ENCODE data around the gene LAMB1. TPM values are rescaled to one million over a fixed set of nuclear protein-coding genes. Genes with fewer than 3 reads are reported as not detected.
"Not testable (repeated sequence)": the region's sequence is repeated elsewhere in the genome, so short reads cannot be mapped to it uniquely, and the experiment has no call there.

The LAMB1 gene
- total RNA-seq, 2 donors from 2014 or later: 0.10 TPM; not detected in 1

DNA sequence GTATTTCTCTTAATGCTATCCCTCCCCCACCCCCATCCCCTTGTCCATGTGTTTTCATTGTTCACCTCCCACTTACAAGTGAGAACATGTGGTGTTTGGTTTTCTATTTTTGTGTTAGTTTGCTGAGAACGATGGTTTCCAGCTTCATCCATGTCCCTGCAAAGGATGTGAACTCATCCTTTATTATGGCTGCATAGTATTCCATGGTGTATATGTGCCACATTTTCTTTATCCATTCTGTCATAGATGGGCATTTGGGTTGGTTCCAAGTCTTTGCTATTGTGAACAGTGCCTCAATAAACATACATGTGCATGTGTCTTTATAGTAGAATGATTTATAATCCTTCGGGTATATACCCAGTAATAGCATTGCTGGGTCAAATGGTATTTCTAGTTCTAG, 81.1 kb downstream of the LAMB1 start:
- DNase-seq; H3K4me3 Mint-ChIP-seq; H3K9me3 Mint-ChIP-seq; H3K27me3 Mint-ChIP-seq (ENCODE audit: low read depth); H3K27ac Mint-ChIP-seq; ATAC-seq (replicated peaks in 1 of 2): not testable (repeated sequence)
- H3K4me1 Mint-ChIP-seq (ENCODE audit: low read depth): peaks cover 43% of the 10 kb centered on the region
- peaks cover 16 to 35% of the 10 kb centered on the region in 2 donors for H3K36me3 Mint-ChIP-seq (ENCODE audit: insufficient read depth in 2 of 2)

DNA sequence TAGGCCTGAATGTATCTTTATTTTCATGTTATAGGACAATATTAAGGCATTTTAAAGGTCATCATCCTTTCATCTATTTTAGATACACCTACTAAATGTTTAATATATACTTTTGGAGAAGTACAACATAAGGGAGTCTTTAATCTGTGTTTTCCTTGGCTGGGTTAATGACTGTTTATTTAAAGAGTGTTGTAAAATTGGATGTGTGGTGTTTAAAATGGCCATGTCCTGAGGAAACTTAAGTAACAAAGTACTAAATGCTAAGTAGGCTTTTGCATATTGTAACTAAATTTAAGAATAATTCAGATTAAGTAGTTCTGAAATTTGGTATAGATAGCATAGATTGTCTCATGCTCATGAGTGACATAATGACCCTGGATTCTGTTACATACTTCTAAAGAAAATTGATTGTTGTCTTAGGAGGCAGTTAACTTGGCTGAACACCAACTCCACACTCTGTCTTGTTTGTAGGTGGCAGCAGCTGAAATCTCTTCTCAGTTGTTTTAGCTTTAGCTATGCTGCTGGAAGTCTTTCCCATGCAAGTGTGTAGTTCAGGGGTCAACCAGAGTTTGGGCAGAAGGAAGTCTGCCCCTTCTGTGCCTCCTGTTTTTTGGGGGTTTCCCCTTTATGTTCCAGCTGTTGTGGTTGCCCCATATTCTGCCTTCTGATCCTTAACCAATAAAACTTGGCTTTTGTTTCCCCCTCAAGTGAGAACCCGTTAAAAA, 82.8 kb downstream of the LAMB1 start:
- Mint-ChIP-seq H3K36me3 (ENCODE audit: insufficient read depth in 2 of 2) (peaks cover 17 to 39% of the 10 kb centered on the region in 2 donors), H3K27ac (peak overlapping the region; percentile 11), H3K27me3 (ENCODE audit: low read depth) (no peaks in the 10 kb centered on the region), H3K4me3 (no peak overlapping the region), H3K9me3 (no peaks in the 10 kb centered on the region), H3K4me1 (ENCODE audit: low read depth) (peaks cover 42% of the 10 kb centered on the region)
- no peak for ATAC-seq (replicated peaks in 1 of 2)
- no peak for DNase-seq

DNA sequence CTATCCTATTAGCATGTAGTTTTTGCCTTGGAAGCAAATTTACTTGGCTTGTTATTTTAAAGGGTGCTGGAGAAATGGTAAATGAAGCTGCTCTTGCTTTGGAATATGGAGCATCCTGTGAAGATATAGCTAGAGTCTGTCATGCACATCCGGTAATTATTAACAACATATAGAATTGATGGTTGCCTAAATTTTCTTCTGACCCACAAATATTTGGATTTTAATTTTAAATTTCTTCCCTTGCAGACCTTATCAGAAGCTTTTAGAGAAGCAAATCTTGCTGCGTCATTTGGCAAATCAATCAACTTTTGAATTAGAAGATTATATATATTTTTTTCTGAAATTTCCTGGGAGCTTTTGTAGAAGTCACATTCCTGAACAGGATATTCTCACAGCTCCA, 84.0 kb downstream of the LAMB1 start:
- Mint-ChIP-seq H3K4me3 (no peak overlapping the region), H3K27me3 (ENCODE audit: low read depth) (no peaks in the 10 kb centered on the region), H3K27ac (no peak overlapping the region), H3K36me3 (ENCODE audit: insufficient read depth in 2 of 2) (peaks cover 14 to 41% of the 10 kb centered on the region in 2 donors), H3K4me1 (ENCODE audit: low read depth) (peaks cover 39% of the 10 kb centered on the region), H3K9me3 (no peaks in the 10 kb centered on the region)
- no peak for ATAC-seq (replicated peaks in 1 of 2)
- no peak for DNase-seq

DNA sequence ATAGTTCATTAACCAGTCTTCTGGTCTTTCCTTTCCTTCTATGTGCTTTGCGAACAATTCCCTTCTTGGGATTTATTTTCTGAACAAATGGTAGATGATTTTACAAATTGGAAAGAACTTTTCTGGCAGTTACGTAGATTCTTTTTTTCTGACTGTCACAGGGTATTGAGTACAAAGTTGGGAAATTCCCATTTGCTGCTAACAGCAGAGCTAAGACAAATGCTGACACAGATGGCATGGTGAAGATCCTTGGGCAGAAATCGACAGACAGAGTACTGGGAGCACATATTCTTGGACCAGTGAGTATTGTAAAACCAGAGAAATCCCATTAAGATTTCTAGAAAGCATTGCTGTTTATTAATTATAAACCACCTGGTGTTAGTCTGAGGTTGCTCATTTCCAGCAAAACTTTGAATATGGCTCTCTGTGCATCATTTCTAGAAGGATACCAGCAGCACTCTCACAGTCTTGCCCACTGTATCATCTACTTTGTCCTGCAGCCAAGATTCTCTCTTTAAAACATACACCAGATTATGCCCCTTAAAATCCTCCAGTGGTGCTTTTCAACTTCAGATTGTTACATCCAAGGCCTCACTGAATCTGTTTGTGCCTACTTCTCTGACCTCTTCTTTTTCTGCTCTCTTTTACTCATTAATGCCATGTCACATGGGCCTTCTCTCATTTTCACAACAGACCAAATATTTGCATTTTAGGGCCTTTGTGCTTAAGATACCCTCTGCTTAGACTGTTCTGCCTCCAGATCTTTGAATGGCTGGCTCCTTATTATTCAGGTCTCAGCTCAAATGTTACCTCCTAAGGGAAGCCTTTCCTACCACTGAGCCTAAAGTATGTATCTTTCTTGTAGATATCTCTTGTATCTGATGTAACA, 85.0 kb downstream of the LAMB1 start:
- Mint-ChIP-seq H3K9me3 (no peaks in the 10 kb centered on the region), H3K27ac (peak overlapping the region; percentile 2), H3K4me3 (no peak overlapping the region), H3K4me1 (ENCODE audit: low read depth) (peaks cover 39% of the 10 kb centered on the region), H3K27me3 (ENCODE audit: low read depth) (no peaks in the 10 kb centered on the region), H3K36me3 (ENCODE audit: insufficient read depth in 2 of 2) (peaks cover 17 to 41% of the 10 kb centered on the region in 2 donors)
- DNase-seq: no peak
- ATAC-seq (replicated peaks in 1 of 2): no peak

DNA sequence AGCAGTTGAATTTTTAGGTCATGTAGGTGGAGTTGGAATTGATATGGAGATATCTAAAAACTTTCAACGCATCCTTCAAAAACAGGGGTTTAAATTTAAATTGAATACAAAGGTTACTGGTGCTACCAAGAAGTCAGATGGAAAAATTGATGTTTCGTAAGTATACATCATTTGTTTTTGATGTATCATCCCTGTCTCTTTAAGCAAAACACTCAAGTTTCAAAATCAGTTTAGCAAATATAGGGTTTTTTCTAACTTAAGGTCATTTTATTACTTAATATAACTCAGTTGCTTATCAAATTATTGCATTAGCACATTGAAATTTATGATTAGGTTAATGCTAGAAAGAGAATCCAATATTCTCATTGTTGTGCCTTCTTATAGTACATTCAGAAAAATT, 87.4 kb downstream of the LAMB1 start:
- Mint-ChIP-seq H3K4me3 (no peak overlapping the region), H3K27ac (no peak overlapping the region), H3K4me1 (ENCODE audit: low read depth) (peaks cover 34% of the 10 kb centered on the region), H3K27me3 (ENCODE audit: low read depth) (no peaks in the 10 kb centered on the region), H3K36me3 (ENCODE audit: insufficient read depth in 2 of 2) (peaks cover 20 to 51% of the 10 kb centered on the region in 2 donors), H3K9me3 (peaks cover 3 to 4% of the 10 kb centered on the region in 2 donors)
- DNase-seq (no peak), ATAC-seq (replicated peaks in 1 of 2) (no peak)

DNA sequence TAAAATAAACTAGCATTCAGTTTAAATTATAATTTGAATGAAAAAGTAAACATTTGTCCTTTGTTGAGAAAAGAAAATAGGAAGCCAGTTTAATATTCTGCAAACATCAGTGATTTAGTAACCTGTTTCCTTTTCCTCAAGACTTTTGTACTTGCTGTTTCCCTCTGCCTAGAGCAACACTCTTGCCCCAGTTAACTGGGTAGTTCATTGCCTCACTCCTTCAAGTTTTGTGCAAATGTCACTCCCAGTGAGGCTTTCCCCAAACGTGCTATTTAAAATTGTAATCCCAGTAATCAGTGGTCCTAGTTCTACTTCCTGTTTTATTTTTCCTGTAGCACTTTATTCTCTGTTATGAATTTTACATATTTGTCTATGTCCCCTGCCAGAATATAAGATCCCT, 88.1 kb downstream of the LAMB1 start:
- Mint-ChIP-seq H3K9me3 (peaks cover 3 to 4% of the 10 kb centered on the region in 2 donors), H3K4me1 (ENCODE audit: low read depth) (peaks cover 31% of the 10 kb centered on the region), H3K4me3 (no peak overlapping the region), H3K27ac (peak overlapping the region; percentile 37), H3K27me3 (ENCODE audit: low read depth) (no peaks in the 10 kb centered on the region), H3K36me3 (ENCODE audit: insufficient read depth in 2 of 2) (peaks cover 20 to 52% of the 10 kb centered on the region in 2 donors)
- no peak for ATAC-seq (replicated peaks in 1 of 2)
- DNase-seq: no peak

DNA sequence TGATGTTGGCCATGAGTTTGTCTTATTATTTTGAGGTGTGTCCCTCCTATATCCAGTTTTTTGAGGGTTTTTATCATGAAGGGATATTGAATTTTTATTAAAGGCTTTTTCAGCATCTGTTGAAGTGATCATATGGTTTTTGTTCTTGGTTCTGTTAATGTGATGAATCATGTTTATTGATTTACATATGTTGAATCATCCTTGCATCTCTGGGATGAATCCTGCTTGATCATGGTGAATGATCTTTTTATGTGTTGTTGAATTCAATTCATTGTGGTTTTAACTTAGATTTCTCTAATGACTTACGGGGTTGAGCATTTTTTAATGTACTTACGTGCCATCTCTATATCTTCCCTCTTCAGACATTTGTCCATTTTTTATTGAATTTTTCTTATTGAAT, 89.1 kb downstream of the LAMB1 start:
- H3K27ac Mint-ChIP-seq: peak overlapping the region; percentile 51
- peaks cover 24 to 55% of the 10 kb centered on the region in 2 donors for H3K36me3 Mint-ChIP-seq (ENCODE audit: insufficient read depth in 2 of 2)
- H3K4me3 Mint-ChIP-seq: no peak overlapping the region
- peaks cover 31% of the 10 kb centered on the region for H3K4me1 Mint-ChIP-seq (ENCODE audit: low read depth)
- peaks cover 3 to 4% of the 10 kb centered on the region in 2 donors for H3K9me3 Mint-ChIP-seq
- DNase-seq (no peak), ATAC-seq (replicated peaks in 1 of 2) (no peak)
- no peaks in the 10 kb centered on the region for H3K27me3 Mint-ChIP-seq (ENCODE audit: low read depth)

DNA sequence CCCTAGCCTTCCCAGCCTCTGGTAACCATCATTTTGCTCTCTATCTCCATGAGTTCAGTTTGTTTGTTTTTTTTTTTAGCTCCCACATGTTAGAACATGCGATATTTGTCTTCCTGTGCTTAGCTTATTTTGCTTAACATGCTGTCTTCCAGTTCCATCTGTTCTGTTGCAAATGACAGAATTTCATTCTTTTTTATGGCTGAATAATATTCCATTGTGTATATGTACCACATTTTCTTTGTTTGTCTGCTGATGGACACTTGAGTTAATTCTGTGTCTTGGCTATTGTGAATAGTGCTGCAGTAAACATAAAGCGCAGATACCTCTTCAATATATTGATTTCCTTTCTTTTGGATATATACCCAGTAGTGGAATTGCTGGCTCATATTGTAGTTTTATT, 91.0 kb downstream of the LAMB1 start:
- peaks cover 26% of the 10 kb centered on the region for H3K4me1 Mint-ChIP-seq (ENCODE audit: low read depth)
- peak overlapping the region; percentile 5 for H3K27ac Mint-ChIP-seq
- H3K9me3 Mint-ChIP-seq: peaks cover 3 to 4% of the 10 kb centered on the region in 2 donors
- H3K36me3 Mint-ChIP-seq (ENCODE audit: insufficient read depth in 2 of 2): peaks cover 25 to 58% of the 10 kb centered on the region in 2 donors
- H3K4me3 Mint-ChIP-seq: no peak overlapping the region
- no peak for DNase-seq
- ATAC-seq (replicated peaks in 1 of 2): no peak
- no peaks in the 10 kb centered on the region for H3K27me3 Mint-ChIP-seq (ENCODE audit: low read depth)

DNA sequence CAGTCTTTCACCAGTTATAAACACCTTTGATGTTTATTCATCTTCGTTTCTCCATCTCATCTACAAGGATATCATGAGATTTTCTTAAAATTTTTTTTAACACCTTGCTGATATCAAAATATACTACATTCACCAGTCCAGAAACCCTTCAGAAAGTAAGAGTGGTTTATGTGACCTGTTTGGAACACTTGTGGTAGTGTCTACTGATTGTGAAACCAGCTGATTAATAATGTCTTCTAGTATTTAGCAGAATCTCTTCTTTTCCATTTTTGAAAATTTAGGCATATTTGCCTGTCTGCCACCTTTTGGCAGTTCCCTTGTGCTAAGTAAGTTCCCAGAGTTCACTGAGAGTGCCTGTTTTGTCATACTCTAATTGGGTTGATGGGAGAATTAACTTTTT, 93.5 kb downstream of the LAMB1 start:
- ATAC-seq (replicated peaks in 1 of 2) (no peak), DNase-seq (no peak)
- H3K27ac Mint-ChIP-seq: peak overlapping the region; percentile 80
- peaks cover 21% of the 10 kb centered on the region for H3K4me1 Mint-ChIP-seq (ENCODE audit: low read depth)
- H3K27me3 Mint-ChIP-seq (ENCODE audit: low read depth): no peaks in the 10 kb centered on the region
- no peak overlapping the region for H3K4me3 Mint-ChIP-seq
- H3K9me3 Mint-ChIP-seq: peaks cover 3 to 4% of the 10 kb centered on the region in 2 donors
- H3K36me3 Mint-ChIP-seq (ENCODE audit: insufficient read depth in 2 of 2): peaks cover 28 to 56% of the 10 kb centered on the region in 2 donors

DNA sequence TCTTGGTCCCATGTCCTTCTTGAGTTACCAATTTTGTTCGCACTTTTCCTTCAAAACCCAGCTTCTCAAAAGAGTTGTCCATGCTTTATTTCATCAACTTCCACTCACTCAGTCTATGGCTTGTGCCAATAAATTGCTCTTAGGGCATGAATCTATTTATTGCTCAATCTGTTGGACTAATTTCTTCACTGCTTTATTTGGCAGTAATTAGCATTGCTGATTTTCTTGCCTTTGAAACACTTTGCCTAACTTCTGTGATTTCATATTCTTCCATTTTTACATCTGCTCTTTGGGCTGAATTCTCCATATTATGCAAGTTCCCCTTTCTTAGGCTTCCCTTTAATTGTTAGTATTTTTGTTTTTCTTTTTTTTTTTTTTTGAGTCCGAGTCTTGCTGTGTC, 95.2 kb downstream of the LAMB1 start:
- Mint-ChIP-seq H3K36me3 (ENCODE audit: insufficient read depth in 2 of 2) (peaks cover 27 to 58% of the 10 kb centered on the region in 2 donors), H3K27ac (no peak overlapping the region), H3K4me3 (no peak overlapping the region), H3K4me1 (ENCODE audit: low read depth) (peaks cover 5% of the 10 kb centered on the region), H3K27me3 (ENCODE audit: low read depth) (no peaks in the 10 kb centered on the region), H3K9me3 (peaks cover 3 to 4% of the 10 kb centered on the region in 2 donors)
- DNase-seq (no peak), ATAC-seq (replicated peaks in 1 of 2) (no peak)

DNA sequence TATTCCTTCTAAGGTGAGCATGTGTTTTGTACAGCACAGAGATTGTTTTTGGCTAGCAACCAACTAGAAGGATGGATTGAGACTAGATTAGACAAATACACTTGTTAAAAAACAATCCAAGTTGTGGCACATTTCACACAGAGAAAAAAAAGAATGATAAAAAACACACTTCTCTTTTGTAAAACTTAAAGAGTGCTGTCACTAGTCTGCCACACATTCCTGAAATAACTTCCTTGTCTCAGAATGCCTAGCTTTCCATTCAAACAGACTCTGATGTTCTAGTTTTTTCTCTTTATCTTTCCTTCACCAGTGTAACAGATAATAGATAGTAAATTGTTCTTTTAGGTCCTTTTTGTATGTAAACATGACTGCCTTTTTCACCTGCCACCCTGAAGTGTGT, 100.6 kb downstream of the LAMB1 start:
- H3K4me1 Mint-ChIP-seq (ENCODE audit: low read depth): peaks cover 24% of the 10 kb centered on the region
- H3K9me3 Mint-ChIP-seq: no peaks in the 10 kb centered on the region
- DNase-seq (no peak), ATAC-seq (replicated peaks in 1 of 2) (no peak)
- no peak overlapping the region for H3K27ac Mint-ChIP-seq
- H3K27me3 Mint-ChIP-seq (ENCODE audit: low read depth): no peaks in the 10 kb centered on the region
- peaks cover 10 to 21% of the 10 kb centered on the region in 2 donors for H3K36me3 Mint-ChIP-seq (ENCODE audit: insufficient read depth in 2 of 2)
- no peak overlapping the region for H3K4me3 Mint-ChIP-seq

DNA sequence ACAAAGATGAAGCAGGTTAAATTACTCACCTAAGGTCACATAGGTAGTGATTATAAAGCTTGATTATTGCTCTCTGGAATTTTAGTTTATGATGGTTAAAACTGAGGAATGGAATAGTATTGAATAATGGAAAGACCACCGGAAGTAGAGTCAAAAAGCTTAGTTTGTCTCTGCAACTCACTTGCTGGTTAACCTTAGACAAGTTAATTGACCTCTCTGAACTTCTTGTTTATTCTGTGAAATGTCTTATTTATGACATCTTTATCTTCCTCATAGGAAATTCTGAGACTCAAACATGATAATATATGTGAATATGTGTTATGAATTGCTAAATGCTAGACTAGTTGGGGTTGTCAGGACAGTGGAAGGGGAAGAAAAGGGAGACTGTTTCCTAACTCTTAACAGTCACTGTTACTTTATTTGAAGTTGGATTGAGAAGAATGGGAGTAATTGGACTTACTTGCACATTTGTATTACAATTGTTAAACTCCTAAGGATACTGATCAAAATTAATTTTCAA, 102.4 kb downstream of the LAMB1 start:
- H3K9me3 Mint-ChIP-seq: no peaks in the 10 kb centered on the region
- peaks cover 43% of the 10 kb centered on the region for H3K4me1 Mint-ChIP-seq (ENCODE audit: low read depth)
- DNase-seq (no peak), ATAC-seq (replicated peaks in 1 of 2) (no peak)
- peaks cover 7 to 23% of the 10 kb centered on the region in 2 donors for H3K36me3 Mint-ChIP-seq (ENCODE audit: insufficient read depth in 2 of 2)
- H3K27ac Mint-ChIP-seq: no peak overlapping the region
- no peaks in the 10 kb centered on the region for H3K27me3 Mint-ChIP-seq (ENCODE audit: low read depth)
- no peak overlapping the region for H3K4me3 Mint-ChIP-seq

DNA sequence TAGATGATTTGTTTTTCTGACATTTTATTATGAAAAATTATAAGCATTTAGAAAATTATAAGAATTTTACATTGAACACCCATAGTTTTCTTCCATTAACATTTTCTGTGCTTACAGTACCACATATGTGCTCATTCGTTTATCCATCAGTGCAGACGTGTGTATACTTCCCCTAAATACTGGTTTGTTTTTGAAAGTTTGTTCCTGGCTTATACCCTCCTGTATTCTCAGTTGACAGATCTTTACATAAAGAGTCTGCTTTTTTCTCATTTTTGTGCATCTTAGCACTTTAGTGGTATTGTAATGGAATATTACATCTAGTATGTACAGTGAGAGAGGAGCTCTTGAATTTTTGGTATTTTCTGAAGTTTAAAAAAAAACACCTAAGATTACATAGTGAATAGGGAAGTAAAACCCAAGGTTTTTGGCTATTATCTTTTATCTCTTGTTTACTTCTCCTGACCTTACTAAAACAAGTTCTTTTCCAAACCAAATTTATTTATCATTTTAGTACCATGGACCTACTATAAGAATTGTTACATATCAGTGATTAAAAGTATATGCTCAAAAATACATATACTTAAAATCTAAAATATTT, 103.9 kb downstream of the LAMB1 start:
- ATAC-seq (replicated peaks in 1 of 2) (no peak), DNase-seq (no peak)
- peaks cover 7 to 27% of the 10 kb centered on the region in 2 donors for H3K36me3 Mint-ChIP-seq (ENCODE audit: insufficient read depth in 2 of 2)
- no peaks in the 10 kb centered on the region for H3K27me3 Mint-ChIP-seq (ENCODE audit: low read depth)
- H3K4me3 Mint-ChIP-seq: no peak overlapping the region
- no peak overlapping the region for H3K27ac Mint-ChIP-seq
- peaks cover 57% of the 10 kb centered on the region for H3K4me1 Mint-ChIP-seq (ENCODE audit: low read depth)
- no peaks in the 10 kb centered on the region for H3K9me3 Mint-ChIP-seq

All from activated T-cell treated with anti-CD3 and anti-CD28 coated beads, Interleukin-2, amount 50 U/mL, for 72 hours (primary cell).